HPDE6-E6E7 (cell line): ENCODE measurements around the gene ERG.

Experiments used
- DNase-seq: peaks from one replicate; pipeline ENCODE4 v3.0.0; 2011; ENCODE audit warnings: missing footprints; ENCODE audit errors: extremely low spot score

ERG gene

DNA sequence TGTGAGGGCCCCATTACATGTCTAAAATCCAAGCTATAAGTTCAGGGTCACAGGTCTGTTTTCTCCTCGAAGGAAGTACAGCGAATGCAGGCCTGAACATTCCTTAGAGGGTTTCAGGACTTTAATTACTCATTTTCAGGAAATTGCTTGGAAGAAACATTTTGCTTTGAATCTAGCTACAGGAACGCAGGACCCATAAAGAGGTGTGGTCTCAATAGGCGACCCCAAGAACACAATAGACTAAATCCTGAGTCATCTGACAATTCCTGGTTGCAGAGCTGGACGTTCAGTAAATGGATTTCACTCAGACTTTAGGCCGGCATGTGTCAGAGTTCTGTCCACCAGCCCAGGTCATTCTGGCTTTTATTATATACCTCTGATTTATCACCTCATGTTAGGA is 1.0 kb upstream of the ERG start:
- DNase-seq = no peak

DNA sequence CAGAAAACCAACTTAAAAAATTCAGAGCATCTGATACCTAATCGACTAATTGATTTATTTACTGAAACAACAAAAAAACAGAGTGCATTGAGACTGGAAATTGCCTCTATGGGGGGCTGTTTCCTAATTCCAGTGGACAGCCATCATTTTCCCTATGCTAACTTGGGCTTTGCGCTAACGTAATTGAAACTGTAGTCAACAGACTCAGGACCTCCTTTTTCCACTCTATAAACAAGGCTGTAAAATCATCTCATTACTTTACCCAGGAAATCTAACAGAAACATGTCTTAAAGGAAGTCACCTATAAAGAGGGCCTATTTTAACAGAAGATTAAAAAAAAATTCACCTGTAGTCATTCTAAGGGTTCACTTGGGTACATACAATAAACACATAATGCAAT is 2.1 kb downstream of the ERG start:
- no peak for DNase-seq

DNA sequence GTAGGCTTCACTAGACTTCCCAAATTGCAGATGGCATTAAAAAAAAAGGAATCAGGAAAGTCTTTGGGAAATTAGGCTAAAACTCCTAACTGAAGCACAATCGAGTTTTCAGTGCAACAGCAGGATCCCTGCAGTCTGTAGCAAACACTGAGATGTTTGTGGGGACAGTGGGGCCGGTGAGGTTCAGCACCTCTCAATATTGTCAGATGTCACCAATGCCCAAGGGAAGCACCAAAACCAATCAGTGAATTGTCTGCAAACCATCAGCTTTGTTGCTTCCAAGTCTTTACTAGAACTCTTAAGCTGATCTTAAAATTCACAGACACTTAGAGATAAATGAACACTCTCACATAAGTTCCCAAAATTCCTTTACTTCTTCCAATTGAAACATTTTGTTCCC is 2.6 kb downstream of the ERG start:
- no peak for DNase-seq

DNA sequence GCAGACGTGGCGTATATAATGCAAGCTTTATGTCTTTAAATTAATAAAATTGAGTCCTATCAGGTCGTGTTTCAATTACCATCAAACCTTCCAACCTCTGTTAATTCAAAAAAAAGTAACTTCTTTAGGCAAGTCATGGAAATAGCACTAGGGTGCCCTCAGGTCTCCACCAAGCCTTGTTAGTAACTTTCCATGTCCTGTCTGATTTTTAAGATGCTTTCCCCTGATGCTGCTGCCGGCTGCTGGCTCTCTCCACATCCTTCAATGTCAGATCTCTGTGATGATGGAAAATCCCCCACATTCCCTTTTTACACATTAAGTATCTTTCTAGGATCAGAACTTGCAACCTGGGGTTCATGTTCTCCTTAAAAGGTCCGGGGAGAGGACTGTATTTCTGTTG is 3.0 kb downstream of the ERG start:
- DNase-seq = no peak

DNA sequence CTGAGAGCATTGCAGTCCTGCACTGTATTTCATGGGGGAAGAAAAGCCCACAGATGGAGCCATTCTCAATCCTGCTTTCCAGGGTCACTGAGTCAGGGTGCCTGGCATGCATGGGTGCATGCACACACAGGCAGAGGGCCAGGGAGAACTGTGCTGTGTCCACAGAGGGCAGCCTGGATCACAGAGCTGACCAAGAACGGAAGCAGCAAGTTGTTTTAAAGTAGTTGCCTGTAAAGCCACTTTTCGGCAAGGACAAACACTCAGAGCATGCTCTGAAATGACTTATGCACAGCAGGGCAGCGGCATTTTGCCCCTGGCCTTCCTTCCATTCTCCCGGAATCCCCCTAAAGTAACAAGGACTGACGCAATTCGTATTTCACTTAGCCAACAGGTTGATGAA is 3.6 kb downstream of the ERG start:
- no peak for DNase-seq

DNA sequence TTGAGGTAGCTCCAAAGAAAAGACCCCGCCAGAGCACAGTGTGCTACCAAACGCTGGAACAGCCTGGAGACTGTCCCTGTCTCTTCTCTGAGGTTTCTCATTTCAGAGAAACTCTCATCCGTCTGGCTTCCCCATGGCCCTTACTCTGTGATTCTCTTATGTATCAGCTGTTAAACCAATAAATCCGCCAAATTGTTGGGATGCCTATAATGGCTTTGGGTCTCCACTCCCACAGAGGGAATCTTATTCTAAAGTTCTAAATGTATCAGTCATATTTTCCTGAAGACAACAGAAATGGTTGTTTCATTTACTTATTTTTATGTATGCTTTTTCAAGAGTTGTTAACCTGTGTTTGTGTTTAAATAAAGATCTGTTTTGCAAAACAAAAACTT is 4.0 kb downstream of the ERG start:
- no peak for DNase-seq

DNA sequence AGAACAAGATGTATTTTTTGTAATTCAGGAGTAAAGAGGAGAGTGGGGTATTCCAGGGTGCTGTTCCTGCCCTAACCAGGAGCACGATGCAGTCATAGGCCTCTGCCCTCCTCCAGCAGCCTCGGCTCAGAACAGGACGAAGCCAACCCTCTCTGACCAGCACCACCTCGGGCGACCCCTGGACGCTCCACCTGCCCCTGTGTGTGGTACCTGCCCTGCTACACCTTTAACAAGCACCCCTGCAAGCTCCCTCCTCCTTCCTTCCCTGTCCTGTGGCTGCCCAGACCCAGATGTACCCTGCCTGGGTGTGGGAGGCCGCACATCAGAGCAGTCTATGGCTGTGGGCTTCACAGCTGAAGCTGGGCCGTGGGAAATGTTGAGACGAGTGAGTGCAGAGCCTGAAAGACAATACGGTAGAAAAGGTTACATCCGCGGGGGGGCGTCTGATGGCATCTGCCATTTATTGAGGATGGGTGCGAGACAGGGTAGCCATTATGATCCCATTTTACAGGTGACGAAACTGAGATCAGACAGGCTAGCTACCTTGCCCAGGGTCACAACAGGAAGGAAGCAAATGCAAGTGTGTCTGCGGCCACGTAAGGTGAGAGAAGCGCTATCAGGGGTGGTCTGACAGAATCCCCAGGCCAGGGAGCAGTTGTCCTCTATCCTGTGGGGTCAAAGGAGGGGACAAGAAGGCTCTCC is 4.6 kb downstream of the ERG start:
- DNase-seq = no peak

DNA sequence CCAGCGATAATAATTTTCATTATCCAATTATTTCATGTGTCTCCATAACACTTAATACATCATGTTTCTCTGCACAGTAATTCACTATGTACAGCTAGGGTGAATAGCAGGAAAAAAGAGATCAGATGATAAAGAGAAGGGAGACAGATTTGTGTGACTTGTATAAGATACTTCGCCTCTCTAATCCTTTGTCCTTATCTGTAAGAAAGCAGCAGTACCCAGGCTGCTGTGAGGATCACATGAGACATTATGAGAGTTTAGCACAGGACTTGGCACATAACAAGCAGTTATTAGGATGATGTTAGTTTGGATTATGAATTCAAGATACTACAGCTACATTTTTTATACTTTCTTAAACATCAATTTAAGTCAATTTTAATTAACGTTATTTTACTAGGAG is 6.3 kb downstream of the ERG start:
- DNase-seq = no peak

DNA sequence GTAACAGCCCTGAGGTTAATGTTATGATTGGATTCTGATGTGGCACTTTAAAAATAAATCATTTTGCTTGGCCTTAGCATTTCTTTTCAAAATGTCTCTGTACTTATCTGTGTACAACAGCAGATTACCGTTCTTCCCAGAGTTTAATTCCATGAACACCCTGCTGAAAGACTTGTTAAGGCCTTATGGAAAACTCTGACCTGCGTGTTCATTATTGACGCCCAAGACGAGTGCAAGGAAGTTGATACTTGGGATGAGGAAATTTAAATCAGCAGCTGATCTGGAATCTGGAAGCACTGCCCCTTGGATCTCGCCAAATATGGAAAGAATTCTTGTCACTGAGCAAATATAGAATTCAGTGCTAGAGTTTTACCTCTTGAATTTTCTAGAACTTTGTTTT is 6.7 kb downstream of the ERG start:
- no peak for DNase-seq

DNA sequence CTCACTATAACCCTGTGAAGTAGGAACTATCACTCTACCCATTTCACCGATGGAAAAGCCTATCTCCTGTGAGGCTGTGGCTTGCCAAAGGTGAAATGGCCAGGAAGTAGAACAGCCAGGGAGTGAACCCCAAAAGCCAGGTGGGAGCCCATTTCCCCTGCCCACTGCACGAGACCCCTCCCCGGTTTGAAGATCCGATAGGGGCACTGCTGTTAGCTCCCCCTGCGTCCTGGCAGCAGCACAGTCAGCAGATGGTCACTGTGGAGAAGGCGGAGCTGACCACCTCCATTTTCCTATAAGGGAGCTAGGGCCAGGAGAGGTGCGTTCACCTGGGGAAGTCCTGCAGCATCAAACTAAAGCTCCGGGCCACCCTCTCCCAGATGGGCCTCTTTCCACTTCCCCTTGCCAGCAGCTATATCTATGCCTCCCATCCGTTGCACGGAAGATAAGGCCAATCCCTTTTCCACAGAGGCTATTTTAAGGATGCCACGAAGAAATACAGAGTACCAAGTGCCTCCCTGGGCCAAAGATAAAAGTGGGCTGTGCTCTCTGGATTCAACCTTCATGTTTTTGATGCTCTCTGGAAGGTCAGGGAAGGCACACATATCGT is 7.8 kb downstream of the ERG start:
- no peak for DNase-seq

DNA sequence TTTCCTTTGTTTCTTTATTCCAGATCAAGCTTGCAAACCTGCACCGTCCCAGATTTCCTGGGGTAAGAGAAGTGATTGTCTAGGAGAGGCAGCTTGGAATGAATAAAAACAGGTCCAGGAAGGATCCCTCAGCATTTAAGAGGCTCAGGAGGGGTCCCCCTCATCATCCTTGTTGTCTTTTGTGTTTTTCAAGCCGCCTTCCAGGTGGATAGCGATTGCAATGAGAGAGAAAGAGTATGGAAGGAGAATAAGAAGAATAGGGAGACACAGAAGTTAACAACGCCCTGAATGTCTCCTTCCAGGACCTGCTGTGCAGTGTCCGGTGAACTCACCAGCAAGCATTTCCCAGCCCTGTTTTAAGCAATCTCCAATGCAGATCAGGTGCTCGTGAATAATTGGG is 8.5 kb downstream of the ERG start:
- DNase-seq = no peak

DNA sequence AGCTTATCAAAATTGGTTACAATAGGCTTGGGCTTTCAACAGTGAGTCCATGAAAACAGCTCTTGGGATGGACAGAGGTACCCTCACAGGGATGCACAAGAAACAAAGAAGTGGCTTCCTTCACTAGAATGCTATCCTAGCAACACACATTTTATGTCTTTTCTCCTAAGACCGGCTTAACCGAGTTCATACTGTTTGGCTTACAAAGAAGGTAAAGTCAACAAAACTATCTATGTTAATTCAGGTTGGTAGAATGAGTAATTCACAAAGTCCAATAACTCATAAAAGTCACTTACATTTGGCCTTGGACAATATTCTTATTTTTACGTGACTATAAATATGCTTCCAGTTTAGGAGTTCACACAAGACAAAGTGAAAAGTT is 9.0 kb downstream of the ERG start:
- DNase-seq = no peak

DNA sequence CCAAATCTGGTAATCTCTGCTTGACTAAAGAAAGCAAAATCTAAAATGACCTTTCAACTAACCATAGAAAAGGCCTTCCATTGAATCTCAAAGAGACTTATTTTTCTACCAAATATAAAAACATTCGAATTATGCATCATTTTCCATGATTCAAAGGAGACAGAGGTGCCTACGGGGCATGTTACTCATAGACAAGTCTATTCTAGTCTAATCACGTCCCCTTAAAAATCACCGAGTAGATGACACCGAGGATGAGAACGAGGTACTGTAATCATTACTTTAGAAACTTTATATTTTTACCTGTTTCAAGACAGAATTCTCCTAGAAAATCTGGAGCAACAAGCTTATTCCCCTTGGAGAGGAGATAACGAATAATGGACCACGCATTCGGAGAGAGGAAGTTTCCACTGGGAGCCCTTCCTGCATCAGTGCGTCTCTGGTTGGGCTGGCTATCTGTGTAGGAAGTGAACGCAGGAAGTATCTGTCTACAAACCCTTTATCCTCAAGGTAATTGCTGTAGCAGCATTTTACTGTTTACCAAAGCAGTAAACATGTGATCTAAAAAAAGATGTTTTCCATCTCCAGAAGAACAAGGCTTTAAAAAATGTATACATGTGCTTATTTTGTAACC is 9.5 kb downstream of the ERG start:
- peak; percentile 46 for DNase-seq

DNA sequence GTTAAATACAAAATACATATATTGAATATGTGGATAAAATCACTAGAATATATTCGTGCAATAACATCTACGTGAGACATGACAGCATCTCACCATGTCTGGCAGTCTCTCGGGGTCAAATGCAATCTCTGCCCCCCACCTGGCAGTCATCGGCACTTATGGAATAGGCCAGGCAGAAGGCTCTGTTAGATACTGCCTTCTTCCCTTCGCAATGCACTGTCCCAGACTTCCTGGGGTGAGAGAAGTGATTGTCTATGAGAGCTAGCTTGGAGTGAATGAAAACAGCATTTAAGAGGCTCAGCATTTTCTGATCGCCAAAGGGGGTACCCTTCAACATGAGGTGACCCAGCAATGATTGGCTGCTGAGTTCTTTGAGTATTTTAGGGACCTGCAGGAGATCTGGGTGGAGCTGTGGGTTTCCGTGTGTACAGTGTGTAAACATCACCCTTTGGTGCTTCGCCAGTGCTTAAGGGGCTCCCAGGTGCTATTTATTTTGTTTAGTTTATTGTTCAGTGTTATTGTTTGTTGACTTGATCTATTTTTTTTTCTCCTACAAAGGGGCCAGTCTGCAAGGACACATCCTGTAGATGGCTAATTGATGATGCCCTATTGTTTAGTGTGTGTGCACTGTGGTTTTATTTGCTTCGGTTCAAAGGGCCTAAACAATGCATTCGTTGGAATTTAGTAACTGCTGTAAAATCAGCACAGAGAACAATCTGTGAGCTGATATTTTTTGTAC is 10.2 kb downstream of the ERG start:
- DNase-seq = no peak

DNA sequence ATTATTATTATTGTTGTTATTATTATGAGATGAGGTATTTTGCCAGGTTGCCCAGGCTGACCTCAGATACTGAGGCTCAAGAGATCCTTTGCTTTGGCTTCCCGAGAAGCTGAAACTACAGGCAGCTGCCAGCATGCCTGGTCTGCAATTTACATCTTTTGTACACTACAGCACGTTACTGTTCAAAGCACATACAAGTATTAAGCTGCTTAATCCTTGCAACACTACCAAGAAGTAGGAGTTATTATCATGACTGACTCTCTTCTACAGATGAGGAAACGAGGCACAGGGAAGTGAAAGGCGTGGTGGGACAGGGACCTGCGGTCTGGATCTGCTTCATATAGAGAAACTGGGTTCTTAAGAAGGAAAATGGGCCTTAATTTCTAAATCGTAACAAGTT is 11.6 kb downstream of the ERG start:
- DNase-seq = no peak

DNA sequence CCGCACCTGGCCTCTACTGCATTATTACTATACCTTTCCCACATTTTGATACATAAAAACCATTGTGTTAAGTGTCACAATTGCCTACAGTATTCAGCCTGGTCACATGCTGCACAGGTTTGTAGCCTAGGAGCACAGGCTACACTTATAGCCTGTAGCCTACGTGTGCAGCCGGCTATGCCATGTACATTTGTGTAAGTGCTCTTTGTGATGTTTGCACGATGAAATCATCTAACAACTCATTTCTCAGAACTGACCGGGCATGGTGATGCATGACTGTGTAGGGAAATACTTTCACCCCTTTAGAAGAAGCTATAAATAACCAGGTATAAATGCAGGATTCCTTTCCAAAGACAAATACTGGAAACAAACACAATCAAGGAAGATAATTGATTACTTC is 12.1 kb downstream of the ERG start:
- DNase-seq = peak; percentile 41

DNA sequence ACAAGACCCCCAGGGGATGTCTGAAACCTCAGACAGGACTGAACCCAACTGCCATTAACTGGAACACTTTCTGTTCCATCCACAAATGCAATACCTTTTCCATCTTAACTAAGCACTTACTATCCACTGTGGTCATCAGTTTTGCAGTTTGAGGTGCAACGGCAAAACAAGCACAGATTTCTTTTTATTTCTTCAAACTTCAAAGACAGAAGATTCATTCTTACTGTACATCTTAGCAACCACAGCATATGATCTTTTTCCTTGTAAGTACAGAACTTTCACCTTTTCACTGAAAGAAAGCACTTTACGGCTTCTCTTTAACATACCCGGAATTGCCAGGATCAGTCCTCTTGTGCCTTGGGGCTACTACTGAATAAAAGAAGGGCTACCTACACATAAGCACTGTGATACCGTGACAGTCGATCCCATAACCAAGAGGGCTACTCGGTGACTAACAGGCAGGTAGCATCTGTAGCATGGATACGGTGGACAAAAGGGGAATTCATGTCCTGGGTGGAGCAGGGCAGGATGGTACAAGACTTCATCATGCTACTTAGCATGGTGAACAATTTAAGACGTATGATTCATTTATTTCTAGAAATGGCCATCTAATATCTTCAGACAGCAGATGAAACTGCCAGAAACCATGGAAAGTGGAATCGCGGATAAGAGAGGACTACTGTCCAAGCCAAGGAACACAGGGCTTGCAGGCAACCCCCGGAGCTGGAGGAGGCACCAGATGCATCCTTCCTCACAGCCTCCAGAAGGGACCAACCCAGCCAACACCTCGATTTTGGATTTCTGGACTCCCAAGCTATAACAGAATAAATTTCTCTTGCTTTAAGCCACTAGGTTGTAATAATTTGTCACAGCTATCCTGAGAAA is 18.4 kb downstream of the ERG start:
- DNase-seq = peak; percentile 65

DNA sequence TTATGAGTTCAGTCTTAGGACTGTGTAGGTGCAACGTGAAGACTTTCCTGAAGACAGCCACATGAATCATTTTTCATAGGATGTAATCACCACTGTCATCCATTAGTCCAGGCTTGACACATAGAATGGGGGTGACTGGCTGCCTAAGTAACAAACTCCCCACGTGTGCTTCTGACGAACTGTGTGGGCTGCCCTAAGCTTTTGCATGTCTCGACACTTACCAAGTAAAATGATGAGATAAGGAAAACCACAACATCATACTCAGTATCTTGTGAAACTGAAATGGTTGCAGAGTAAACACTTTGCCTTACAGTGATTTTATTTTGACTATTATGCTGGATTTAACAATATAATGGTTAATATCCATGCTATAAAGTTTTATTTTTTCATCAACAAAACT is 19.5 kb downstream of the ERG start:
- DNase-seq = peak; percentile 89

DNA sequence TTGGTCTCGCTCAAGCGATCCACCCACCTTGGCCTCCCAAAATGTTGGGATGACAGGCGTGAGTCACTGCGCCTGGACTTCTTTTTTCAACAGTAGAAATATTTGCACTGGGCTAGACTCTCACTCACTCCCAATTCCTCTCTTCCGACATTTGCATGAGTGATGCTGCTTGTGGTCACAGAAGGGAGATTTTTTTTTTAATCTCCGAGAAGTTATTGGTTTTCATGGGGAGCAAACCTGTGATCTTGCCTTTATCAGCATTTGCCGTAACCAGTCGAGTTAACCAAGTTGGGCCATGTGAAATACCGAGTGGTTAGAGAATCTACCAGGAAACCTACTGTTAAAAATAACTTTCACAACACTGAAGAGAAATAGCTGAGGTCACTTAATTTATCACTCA is 21.1 kb downstream of the ERG start:
- no peak for DNase-seq

DNA sequence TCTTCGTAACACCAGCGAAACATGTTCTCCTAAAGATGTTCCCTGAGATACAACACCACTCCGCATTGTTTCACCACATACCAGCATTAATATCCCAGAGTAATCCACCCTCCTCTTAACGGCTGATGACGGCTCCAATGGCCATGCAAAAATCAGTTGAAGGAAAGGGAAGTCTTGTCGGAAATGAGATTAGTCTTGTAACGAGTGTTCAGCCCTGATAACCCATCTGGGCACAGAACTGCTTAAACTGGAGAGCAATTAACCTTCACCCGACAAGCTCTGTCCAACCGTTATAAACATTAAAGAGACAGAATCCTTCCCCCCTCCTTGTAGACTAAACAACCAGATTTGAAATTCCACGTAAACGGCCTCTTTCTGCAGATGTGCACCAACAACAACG is 21.9 kb downstream of the ERG start:
- no peak for DNase-seq

DNA sequence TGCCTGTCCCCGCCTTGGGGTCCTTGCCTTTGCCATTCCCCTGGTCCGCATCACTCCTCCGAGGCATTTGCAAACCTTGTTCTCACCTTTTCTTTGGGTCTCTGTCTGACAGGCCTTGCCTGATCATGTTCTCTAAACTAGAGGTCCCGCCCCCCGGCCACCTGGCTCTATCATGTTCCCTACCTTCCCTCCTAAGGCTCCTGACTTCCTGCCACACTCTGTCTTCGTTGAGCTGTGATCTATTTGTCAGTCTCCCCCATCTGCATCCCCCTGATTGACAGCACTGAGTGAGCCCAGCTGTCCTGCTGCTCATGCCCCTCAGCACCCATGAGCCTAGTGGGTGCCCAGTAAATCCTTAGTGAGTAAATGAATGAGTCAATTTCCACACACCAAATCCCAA is 22.8 kb downstream of the ERG start:
- DNase-seq = no peak

DNA sequence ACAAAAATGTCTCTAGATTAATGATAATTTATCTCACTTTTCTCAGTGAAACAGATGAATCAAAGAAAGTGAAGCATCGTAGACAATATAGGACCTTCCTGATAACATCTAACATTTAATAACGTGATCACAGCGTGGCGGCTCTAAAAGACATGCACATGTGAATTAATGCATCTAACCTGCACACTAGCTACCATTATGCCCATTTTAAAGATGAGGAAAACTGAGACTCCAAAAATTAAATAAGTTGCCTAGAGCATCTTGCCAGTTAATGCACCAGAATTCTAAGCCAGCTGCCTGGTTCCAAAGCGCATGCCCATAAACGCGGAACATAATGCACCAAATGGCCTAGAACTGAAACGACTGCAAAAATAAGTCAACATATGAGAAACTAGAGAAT is 23.5 kb downstream of the ERG start:
- no peak for DNase-seq
